Ishikawa (cell line): ENCODE data around the gene GBGT1.

Experiments used
- CEBPB ChIP-seq: IDR thresholded peaks from 2 replicates; pipeline ENCODE4 v1.6.1; 2012
- CREB1 ChIP-seq: IDR thresholded peaks from 2 replicates; pipeline ENCODE4 v1.6.1; 2012; ENCODE audit warnings: low read depth
- EGR1 ChIP-seq: IDR thresholded peaks from 2 replicates; pipeline ENCODE4 v1.6.1; 2012
- EP300 ChIP-seq: IDR thresholded peaks from 2 replicates; pipeline ENCODE4 v1.6.1; 2012; ENCODE audit warnings: borderline replicate concordance
- TAF1 ChIP-seq: IDR thresholded peaks from 2 replicates; pipeline ENCODE4 v1.6.1; 2012; ENCODE audit warnings: low read depth, mild to moderate bottlenecking
- TCF12 ChIP-seq: IDR thresholded peaks from 2 replicates; pipeline ENCODE4 v1.6.1; 2012; ENCODE audit warnings: low read depth
- TF ChIP-seq, protein P1 (sequence below): IDR thresholded peaks from 2 replicates; pipeline ENCODE4 v1.6.1; 2012; ENCODE audit warnings: low read depth, mild to moderate bottlenecking
- TF ChIP-seq, protein P2 (sequence below): IDR thresholded peaks from 2 replicates; pipeline ENCODE4 v1.6.1; 2012

DNA sequence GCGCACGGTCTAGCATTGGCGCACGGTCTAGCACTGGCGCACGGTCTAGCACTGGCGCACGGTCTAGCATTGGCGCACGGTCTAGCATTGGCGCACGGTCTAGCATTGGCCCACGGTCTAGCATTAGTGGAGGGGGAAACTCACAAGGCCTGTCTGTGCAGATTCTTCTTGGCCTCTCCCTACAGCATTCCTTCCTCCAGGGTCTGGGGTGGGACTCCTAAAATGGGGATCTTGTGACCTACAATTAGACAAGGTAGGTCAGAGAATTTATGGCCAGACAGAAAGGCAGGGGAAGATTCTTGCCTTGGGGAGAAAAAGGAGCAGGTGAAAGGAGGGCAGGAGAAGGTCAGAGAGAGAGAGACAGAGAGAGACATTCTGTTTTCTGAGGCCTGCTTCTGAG is 5.4 kb upstream of the GBGT1 start:
- TF ChIP-seq EGR1: no peak
- no peak for TF ChIP-seq CEBPB
- no peak for TF ChIP-seq TCF12
- TF ChIP-seq, protein P1, sequence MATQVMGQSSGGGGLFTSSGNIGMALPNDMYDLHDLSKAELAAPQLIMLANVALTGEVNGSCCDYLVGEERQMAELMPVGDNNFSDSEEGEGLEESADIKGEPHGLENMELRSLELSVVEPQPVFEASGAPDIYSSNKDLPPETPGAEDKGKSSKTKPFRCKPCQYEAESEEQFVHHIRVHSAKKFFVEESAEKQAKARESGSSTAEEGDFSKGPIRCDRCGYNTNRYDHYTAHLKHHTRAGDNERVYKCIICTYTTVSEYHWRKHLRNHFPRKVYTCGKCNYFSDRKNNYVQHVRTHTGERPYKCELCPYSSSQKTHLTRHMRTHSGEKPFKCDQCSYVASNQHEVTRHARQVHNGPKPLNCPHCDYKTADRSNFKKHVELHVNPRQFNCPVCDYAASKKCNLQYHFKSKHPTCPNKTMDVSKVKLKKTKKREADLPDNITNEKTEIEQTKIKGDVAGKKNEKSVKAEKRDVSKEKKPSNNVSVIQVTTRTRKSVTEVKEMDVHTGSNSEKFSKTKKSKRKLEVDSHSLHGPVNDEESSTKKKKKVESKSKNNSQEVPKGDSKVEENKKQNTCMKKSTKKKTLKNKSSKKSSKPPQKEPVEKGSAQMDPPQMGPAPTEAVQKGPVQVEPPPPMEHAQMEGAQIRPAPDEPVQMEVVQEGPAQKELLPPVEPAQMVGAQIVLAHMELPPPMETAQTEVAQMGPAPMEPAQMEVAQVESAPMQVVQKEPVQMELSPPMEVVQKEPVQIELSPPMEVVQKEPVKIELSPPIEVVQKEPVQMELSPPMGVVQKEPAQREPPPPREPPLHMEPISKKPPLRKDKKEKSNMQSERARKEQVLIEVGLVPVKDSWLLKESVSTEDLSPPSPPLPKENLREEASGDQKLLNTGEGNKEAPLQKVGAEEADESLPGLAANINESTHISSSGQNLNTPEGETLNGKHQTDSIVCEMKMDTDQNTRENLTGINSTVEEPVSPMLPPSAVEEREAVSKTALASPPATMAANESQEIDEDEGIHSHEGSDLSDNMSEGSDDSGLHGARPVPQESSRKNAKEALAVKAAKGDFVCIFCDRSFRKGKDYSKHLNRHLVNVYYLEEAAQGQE: no peak
- TF ChIP-seq TAF1: no peak
- TF ChIP-seq EP300: no peak
- no peak for TF ChIP-seq CREB1
- TF ChIP-seq, protein P2, sequence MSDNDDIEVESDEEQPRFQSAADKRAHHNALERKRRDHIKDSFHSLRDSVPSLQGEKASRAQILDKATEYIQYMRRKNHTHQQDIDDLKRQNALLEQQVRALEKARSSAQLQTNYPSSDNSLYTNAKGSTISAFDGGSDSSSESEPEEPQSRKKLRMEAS: no peak
